Progenitor cell of endocrine pancreas (in vitro differentiated cells): ENCODE data around the gene TCERG1L. TPM values are rescaled to one million over a fixed set of nuclear protein-coding genes. Genes with fewer than 3 reads are reported as not detected.

Source experiments
- DNase-seq: peaks from one replicate; pipeline ENCODE4 v3.0.0; 2021; ENCODE audit warnings: low spot score; ENCODE audit not compliant: unreplicated experiment
- H3K27ac Mint-ChIP-seq: 2 replicates; pipeline ENCODE4 v1.8.0; 2021; ENCODE audit warnings: mild to moderate bottlenecking, moderate library complexity, mixed read lengths
- H3K27me3 Mint-ChIP-seq: 2 replicates; pipeline ENCODE4 v1.8.0; 2021; ENCODE audit warnings: mixed read lengths
- H3K36me3 Mint-ChIP-seq: 2 replicates; pipeline ENCODE4 v1.8.0; 2022; ENCODE audit warnings: mixed read lengths; ENCODE audit not compliant: insufficient read depth
- H3K4me1 Mint-ChIP-seq: 2 replicates; pipeline ENCODE4 v1.8.0; 2021; ENCODE audit warnings: low read depth, mixed read lengths
- H3K4me3 Mint-ChIP-seq: 2 replicates; pipeline ENCODE4 v1.8.0; 2021; ENCODE audit warnings: low read depth, mild to moderate bottlenecking, moderate library complexity, mixed read lengths
- H3K9me3 Mint-ChIP-seq: 2 replicates; pipeline ENCODE4 v1.8.0; 2021; ENCODE audit warnings: low read depth, mixed read lengths
- total RNA-seq: library from RNA; stranded (reverse); gene quantifications from 2 replicates; pipeline ENCODE4 v1.2.1, GENCODE V29; 2021
- TF ChIP-seq, protein P1 (sequence below): fragments of 200-600 bp; sonication (generic); IDR thresholded peaks from one replicate; pipeline ENCODE4 v1.5.0; 2021; ENCODE audit warnings: antibody characterized with exemption, mild to moderate bottlenecking; ENCODE audit not compliant: unreplicated experiment

TCERG1L gene
- total RNA-seq, 1 donor from 2014 or later = 0.53 TPM

DNA sequence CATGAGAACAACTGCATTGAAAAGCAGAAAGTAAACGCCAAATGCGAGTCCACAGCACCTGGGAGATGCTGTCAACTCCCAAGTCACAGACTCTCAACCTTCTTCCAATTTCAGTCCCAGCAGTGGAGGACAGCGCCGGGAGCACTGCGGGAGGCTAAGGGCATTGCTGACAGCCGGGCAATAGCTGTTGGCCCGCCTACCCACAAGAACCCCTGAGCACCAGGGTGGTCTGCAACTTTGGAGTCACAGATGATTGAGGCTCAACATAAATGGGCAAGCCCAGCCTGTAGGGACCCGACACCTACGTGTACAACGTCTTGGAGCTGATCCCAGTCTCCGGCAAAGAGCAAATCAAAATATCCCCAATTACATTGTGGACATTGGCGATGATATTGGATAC, 262.9 kb downstream of the TCERG1L start:
- H3K27me3 Mint-ChIP-seq = peaks cover 40% of the 10 kb centered on the region
- no peak overlapping the region for H3K4me3 Mint-ChIP-seq
- TF ChIP-seq, protein P1, sequence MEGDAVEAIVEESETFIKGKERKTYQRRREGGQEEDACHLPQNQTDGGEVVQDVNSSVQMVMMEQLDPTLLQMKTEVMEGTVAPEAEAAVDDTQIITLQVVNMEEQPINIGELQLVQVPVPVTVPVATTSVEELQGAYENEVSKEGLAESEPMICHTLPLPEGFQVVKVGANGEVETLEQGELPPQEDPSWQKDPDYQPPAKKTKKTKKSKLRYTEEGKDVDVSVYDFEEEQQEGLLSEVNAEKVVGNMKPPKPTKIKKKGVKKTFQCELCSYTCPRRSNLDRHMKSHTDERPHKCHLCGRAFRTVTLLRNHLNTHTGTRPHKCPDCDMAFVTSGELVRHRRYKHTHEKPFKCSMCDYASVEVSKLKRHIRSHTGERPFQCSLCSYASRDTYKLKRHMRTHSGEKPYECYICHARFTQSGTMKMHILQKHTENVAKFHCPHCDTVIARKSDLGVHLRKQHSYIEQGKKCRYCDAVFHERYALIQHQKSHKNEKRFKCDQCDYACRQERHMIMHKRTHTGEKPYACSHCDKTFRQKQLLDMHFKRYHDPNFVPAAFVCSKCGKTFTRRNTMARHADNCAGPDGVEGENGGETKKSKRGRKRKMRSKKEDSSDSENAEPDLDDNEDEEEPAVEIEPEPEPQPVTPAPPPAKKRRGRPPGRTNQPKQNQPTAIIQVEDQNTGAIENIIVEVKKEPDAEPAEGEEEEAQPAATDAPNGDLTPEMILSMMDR = no peak
- no peaks in the 10 kb centered on the region for H3K4me1 Mint-ChIP-seq
- H3K27ac Mint-ChIP-seq = no peak overlapping the region
- no peaks in the 10 kb centered on the region for H3K9me3 Mint-ChIP-seq
- no peaks in the 10 kb centered on the region for H3K36me3 Mint-ChIP-seq
- no peak for DNase-seq

- Mint-ChIP-seq H3K27me3 (peaks cover 43% of the 10 kb centered on the region), H3K4me1 (no peaks in the 10 kb centered on the region), H3K4me3 (no peak overlapping the region), H3K36me3 (no peaks in the 10 kb centered on the region), H3K9me3 (no peaks in the 10 kb centered on the region), H3K27ac (no peak overlapping the region)
- DNase-seq = no peak
- TF ChIP-seq, protein P1 = no peak
These were observed 264.0 kb downstream of the TCERG1L start for GRCh38 chr10:131047501-131047900.

DNA sequence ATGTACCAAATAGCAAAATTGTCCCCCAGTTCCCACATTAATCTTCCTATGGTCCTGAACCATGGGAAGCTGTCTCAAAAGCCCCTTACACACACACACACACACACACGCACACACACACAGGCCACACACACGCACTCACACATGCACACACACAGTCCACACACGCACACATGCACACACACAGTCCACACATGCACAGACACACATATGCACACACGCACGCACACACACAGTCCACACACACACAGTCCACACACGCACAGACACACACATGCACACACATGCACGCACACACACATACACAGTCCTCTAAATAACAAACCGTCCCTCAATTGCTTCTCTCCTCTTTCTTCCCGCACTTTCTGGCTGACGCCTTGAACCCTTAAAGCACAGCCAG, 265.3 kb downstream of the TCERG1L start:
- Mint-ChIP-seq H3K27ac (no peak overlapping the region), H3K9me3 (no peaks in the 10 kb centered on the region), H3K4me1 (no peaks in the 10 kb centered on the region), H3K36me3 (no peaks in the 10 kb centered on the region), H3K27me3 (peaks cover 43% of the 10 kb centered on the region), H3K4me3 (no peak overlapping the region)
- TF ChIP-seq, protein P1 = no peak
- no peak for DNase-seq

- no peak for DNase-seq
- TF ChIP-seq, protein P1 = no peak
- H3K36me3 Mint-ChIP-seq = no peaks in the 10 kb centered on the region
- H3K9me3 Mint-ChIP-seq = peaks cover 9% of the 10 kb centered on the region
- no peak overlapping the region for H3K27ac Mint-ChIP-seq
- no peak overlapping the region for H3K4me3 Mint-ChIP-seq
- H3K27me3 Mint-ChIP-seq = peaks cover 47% of the 10 kb centered on the region
- no peaks in the 10 kb centered on the region for H3K4me1 Mint-ChIP-seq
These were observed 267.0 kb downstream of the TCERG1L start for GRCh38 chr10:131044379-131045111.

- Mint-ChIP-seq H3K36me3 (no peaks in the 10 kb centered on the region), H3K27ac (no peak overlapping the region), H3K4me1 (no peaks in the 10 kb centered on the region), H3K9me3 (peaks cover 9% of the 10 kb centered on the region), H3K4me3 (no peak overlapping the region), H3K27me3 (peaks cover 37% of the 10 kb centered on the region)
- TF ChIP-seq, protein P1 = no peak
- DNase-seq = no peak
These were observed 268.4 kb downstream of the TCERG1L start for GRCh38 chr10:131043039-131043691.
